ENCODE measurements around the gene ATP6V0B.

ATP6V0B gene

DNA sequence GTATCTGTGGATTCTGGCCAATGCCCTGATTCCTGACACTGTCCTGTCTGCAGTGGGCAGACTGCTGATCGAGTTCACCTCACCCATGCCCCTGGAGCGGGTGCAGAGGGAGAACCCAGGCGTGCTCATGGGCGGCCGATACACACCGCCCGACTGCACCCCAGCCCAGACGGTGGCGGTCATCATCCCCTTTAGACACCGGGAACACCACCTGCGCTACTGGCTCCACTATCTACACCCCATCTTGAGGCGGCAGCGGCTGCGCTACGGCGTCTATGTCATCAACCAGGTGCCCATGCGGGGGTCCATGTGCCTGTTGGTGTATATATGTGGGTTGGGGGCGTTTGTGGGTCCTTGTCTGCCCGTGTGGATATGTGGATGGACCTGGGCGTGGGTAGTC lies 6.9 kb downstream of the ATP6V0B start:
- Histone ChIP-seq H2AFZ (ENCODE audit: low read depth) (no peak overlapping the region), H3K79me2 (ENCODE audit: insufficient read depth, low read depth) (peaks cover 27% of the 10 kb centered on the region; the same call in 1 of the 2 replicates), H4K20me1 (ENCODE audit: insufficient read depth) (no peaks in the 10 kb centered on the region), H3K4me1 (ENCODE audit: low read depth, poor library complexity, severe bottlenecking) (peaks cover 22% of the 10 kb centered on the region), H3K27ac (no peak overlapping the region), H3K4me2 (no peak overlapping the region), H3K9ac (no peak overlapping the region), H3K4me3 (IDR thresholded peaks at IDR 0.05; ENCODE audit: insufficient read depth, low read depth, low read length) (no peak overlapping the region), H3K27me3 (ENCODE audit: insufficient read depth, low read depth) (no peaks in the 10 kb centered on the region), H3K36me3 (ENCODE audit: insufficient read depth) (no peaks in the 10 kb centered on the region)
- TF ChIP-seq, protein P1, sequence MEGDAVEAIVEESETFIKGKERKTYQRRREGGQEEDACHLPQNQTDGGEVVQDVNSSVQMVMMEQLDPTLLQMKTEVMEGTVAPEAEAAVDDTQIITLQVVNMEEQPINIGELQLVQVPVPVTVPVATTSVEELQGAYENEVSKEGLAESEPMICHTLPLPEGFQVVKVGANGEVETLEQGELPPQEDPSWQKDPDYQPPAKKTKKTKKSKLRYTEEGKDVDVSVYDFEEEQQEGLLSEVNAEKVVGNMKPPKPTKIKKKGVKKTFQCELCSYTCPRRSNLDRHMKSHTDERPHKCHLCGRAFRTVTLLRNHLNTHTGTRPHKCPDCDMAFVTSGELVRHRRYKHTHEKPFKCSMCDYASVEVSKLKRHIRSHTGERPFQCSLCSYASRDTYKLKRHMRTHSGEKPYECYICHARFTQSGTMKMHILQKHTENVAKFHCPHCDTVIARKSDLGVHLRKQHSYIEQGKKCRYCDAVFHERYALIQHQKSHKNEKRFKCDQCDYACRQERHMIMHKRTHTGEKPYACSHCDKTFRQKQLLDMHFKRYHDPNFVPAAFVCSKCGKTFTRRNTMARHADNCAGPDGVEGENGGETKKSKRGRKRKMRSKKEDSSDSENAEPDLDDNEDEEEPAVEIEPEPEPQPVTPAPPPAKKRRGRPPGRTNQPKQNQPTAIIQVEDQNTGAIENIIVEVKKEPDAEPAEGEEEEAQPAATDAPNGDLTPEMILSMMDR (conservative IDR thresholded peaks at IDR 0.05; ENCODE audit: low read depth, low read length): no peak

DNA sequence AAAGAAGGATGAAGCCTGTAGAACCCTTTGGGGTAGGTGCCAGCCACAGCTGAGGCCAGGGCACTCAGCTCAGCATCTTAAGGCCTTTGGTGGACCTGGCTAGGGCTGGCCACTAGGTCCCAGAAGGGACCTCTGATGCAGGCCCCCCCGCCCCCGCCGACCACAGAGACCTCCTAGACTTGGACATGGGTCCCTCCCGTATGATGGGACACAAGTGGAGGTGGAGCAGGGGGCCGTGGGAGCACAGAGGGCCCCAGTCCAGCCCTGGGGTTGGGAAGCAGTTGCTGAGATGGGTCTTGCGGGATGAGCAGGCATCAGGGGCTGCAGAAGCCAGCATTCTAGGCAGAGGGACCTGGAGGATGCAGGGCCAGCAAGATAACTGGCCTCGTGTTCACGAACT lies 7.5 kb downstream of the ATP6V0B start:
- Histone ChIP-seq H3K9ac (no peak overlapping the region), H3K27ac (no peak overlapping the region), H3K36me3 (ENCODE audit: insufficient read depth) (no peaks in the 10 kb centered on the region), H3K79me2 (ENCODE audit: insufficient read depth, low read depth) (peaks cover 21% of the 10 kb centered on the region; the same call in 1 of the 2 replicates), H4K20me1 (ENCODE audit: insufficient read depth) (no peaks in the 10 kb centered on the region), H2AFZ (ENCODE audit: low read depth) (no peak overlapping the region), H3K4me3 (IDR thresholded peaks at IDR 0.05; ENCODE audit: insufficient read depth, low read depth, low read length) (no peak overlapping the region), H3K27me3 (ENCODE audit: insufficient read depth, low read depth) (no peaks in the 10 kb centered on the region), H3K4me1 (ENCODE audit: low read depth, poor library complexity, severe bottlenecking) (peaks cover 16% of the 10 kb centered on the region), H3K4me2 (no peak overlapping the region)
- TF ChIP-seq, protein P1 (conservative IDR thresholded peaks at IDR 0.05; ENCODE audit: low read depth, low read length): no peak

DNA sequence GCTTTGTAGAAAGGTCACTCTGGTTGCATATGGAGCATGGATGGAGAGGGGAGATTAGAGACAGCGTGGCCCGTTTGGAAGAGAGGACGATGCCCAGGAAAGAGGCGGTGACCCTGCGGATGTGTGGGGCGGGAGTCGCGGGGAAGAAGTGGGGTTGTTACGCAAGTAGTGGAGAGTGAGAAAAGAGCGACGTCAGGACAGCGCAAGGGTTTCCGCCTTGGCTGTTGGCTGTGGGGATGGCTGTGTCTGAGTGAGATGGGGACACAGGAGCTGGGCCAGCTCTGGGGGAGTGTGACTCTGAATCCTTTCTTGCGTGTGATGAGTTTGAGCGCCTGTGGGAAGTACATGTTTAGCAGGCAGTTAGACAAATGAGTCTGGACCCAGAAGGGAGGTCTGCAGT lies 8.0 kb downstream of the ATP6V0B start:
- Histone ChIP-seq H2AFZ (ENCODE audit: low read depth) (no peak overlapping the region), H3K79me2 (ENCODE audit: insufficient read depth, low read depth) (peaks cover 15% of the 10 kb centered on the region; the same call in 1 of the 2 replicates), H3K4me3 (IDR thresholded peaks at IDR 0.05; ENCODE audit: insufficient read depth, low read depth, low read length) (no peak overlapping the region), H3K36me3 (ENCODE audit: insufficient read depth) (no peaks in the 10 kb centered on the region), H4K20me1 (ENCODE audit: insufficient read depth) (no peaks in the 10 kb centered on the region), H3K27ac (no peak overlapping the region), H3K4me2 (no peak overlapping the region), H3K27me3 (ENCODE audit: insufficient read depth, low read depth) (no peaks in the 10 kb centered on the region), H3K9ac (no peak overlapping the region), H3K4me1 (ENCODE audit: low read depth, poor library complexity, severe bottlenecking) (peaks cover 12% of the 10 kb centered on the region)
- TF ChIP-seq, protein P1 (conservative IDR thresholded peaks at IDR 0.05; ENCODE audit: low read depth, low read length): no peak

DNA sequence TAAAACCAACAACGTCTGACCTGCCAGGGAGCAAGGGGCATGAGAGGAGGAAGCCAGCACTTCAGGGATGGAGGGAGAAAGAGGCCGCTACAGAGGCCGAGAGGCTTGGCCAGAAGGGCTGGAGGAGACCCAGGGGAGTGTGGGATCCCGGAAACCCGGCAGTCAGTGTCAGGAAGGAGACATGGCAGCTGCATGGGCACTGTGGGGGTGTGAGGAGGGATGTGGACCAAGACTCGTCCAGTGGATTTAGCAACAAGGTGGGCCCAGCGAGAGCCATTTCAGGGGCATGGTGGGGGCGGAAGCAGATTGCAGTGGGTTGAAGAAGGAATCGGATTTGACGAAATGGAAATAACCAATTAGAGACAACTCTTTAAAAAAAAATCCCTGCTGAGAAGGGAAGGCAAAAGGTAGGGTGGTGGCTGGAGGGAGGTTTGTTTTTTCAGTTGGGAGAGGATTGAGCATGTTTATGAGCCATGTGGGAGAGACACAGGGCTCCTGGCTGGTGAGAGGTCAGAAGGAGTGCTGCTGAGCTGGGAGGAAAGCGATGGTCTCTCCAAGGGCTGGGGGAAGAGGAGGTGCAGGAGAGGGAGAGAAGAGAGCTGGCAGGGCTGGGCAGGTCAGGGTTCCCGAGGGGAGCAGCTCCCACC lies 8.6 kb downstream of the ATP6V0B start:
- Histone ChIP-seq H4K20me1 (ENCODE audit: insufficient read depth) (no peaks in the 10 kb centered on the region), H3K4me1 (ENCODE audit: low read depth, poor library complexity, severe bottlenecking) (peaks cover 7% of the 10 kb centered on the region), H3K27me3 (ENCODE audit: insufficient read depth, low read depth) (no peaks in the 10 kb centered on the region), H3K36me3 (ENCODE audit: insufficient read depth) (no peaks in the 10 kb centered on the region), H3K9ac (no peak overlapping the region), H3K79me2 (ENCODE audit: insufficient read depth, low read depth) (peaks cover 13% of the 10 kb centered on the region; the same call in 1 of the 2 replicates), H2AFZ (ENCODE audit: low read depth) (no peak overlapping the region), H3K27ac (no peak overlapping the region), H3K4me3 (IDR thresholded peaks at IDR 0.05; ENCODE audit: insufficient read depth, low read depth, low read length) (no peak overlapping the region), H3K4me2 (no peak overlapping the region)
- TF ChIP-seq, protein P1 (conservative IDR thresholded peaks at IDR 0.05; ENCODE audit: low read depth, low read length): no peak
